Natural killer cell treated with Interleukin-12 subunit alpha and Interleukin-12 subunit beta and Interleukin-15 and Interleukin-18, amount 100 ng/mL, for 72 hours (primary cell): ENCODE data around the gene CLRN3. TPM values are rescaled to one million over a fixed set of nuclear protein-coding genes. Genes with fewer than 3 reads are reported as not detected.
A peak's percentile ranks its signal among the peaks of the same experiment; 100 is the strongest.

Experiments used
- ATAC-seq, 2 donors: fragments of 150-1000 bp; cut with Tn5 transposase in 1 of 2; sonication (Bioruptor Pico), chemical (Tn5 transposase) in 1 of 2; 2 replicates each; pipeline ENCODE4 v1.10.0; 2021
- DNase-seq: peaks from one replicate; pipeline ENCODE4 v3.0.0; 2022; ENCODE audit warnings: low spot score
- H3K27ac Mint-ChIP-seq, 2 donors: 1 replicate in 1 of 2; 2 replicates in 1 of 2; pipeline ENCODE4 v1.8.0; 2022; ENCODE audit warnings: mixed read lengths in 2 of 2, mild to moderate bottlenecking in 1 of 2, moderate library complexity in 1 of 2
- H3K27me3 Mint-ChIP-seq, 2 donors: 1 replicate in 1 of 2; 2 replicates in 1 of 2; pipeline ENCODE4 v1.8.0; 2022; ENCODE audit warnings: mixed read lengths in 2 of 2
- H3K36me3 Mint-ChIP-seq: one replicate; pipeline ENCODE4 v1.8.0; 2022; ENCODE audit warnings: mixed read lengths
- H3K4me1 Mint-ChIP-seq, 2 donors: 1 replicate in 1 of 2; 2 replicates in 1 of 2; pipeline ENCODE4 v1.8.0; 2022; ENCODE audit warnings: low read depth in 2 of 2, mixed read lengths in 2 of 2, mild to moderate bottlenecking in 1 of 2
- H3K4me3 Mint-ChIP-seq: one replicate; pipeline ENCODE4 v1.8.0; 2022; ENCODE audit warnings: mixed read lengths
- H3K9me3 Mint-ChIP-seq: 2 replicates; pipeline ENCODE4 v1.8.0; 2022; ENCODE audit warnings: mixed read lengths
- total RNA-seq, 2 donors: library from RNA; stranded (reverse); gene quantifications; one replicate each; pipeline ENCODE4 v1.2.3, GENCODE V29; 2022

CLRN3 gene
- total RNA-seq: not detected

- Mint-ChIP-seq H3K36me3 (no peaks in the 10 kb centered on the region), H3K4me1 (no peaks in the 10 kb centered on the region), H3K27me3 (peaks cover 13 to 14% of the 10 kb centered on the region in 2 donors), H3K27ac (no peak within 1 kb of the TSS), H3K9me3 (no peaks in the 10 kb centered on the region), H3K4me3 (no peak within 1 kb of the TSS)
- DNase-seq (no peak), ATAC-seq (no peak)
These were observed at the start of gene CLRN3 for GRCh38 chr10:127892743-127893142. CLRN3 (minus strand) TSS chr10:127892941; CDS start chr10:127892784, 157 bp downstream.

GRCh38 chr10:127940866-127941640 lies 48.3 kb upstream of the CLRN3 start:
- Mint-ChIP-seq H3K9me3 (no peaks in the 10 kb centered on the region), H3K4me3 (no peak overlapping the region), H3K27me3 (peaks cover 9 to 34% of the 10 kb centered on the region in 2 donors), H3K27ac (no peak overlapping the region), H3K4me1 (peaks cover 11 to 16% of the 10 kb centered on the region in 2 donors), H3K36me3 (no peaks in the 10 kb centered on the region)
- ATAC-seq: no peak
- DNase-seq: no peak

- peaks cover 7% of the 10 kb centered on the region in 2 donors for H3K4me1 Mint-ChIP-seq
- no peaks in the 10 kb centered on the region for H3K36me3 Mint-ChIP-seq
- H3K27ac Mint-ChIP-seq: peak overlapping the region in 1 of 2 donors; percentile 28
- ATAC-seq (no peak), DNase-seq (no peak)
- no peaks in the 10 kb centered on the region for H3K9me3 Mint-ChIP-seq
- H3K27me3 Mint-ChIP-seq: peaks cover 12 to 34% of the 10 kb centered on the region in 2 donors
- H3K4me3 Mint-ChIP-seq: no peak overlapping the region
These were observed 47.1 kb upstream of the CLRN3 start for GRCh38 chr10:127939786-127940330.

- peaks cover 12 to 25% of the 10 kb centered on the region in 2 donors for H3K27me3 Mint-ChIP-seq
- no peak for DNase-seq
- peak overlapping the region in 1 of 2 donors; percentile 61 for H3K27ac Mint-ChIP-seq
- ATAC-seq: no peak
- H3K4me1 Mint-ChIP-seq: peaks cover 7 to 10% of the 10 kb centered on the region in 2 donors
- H3K36me3 Mint-ChIP-seq: no peaks in the 10 kb centered on the region
- H3K4me3 Mint-ChIP-seq: no peak overlapping the region
- H3K9me3 Mint-ChIP-seq: no peaks in the 10 kb centered on the region
These were observed 45.2 kb upstream of the CLRN3 start for GRCh38 chr10:127937915-127938463.

GRCh38 chr10:127937069-127937468 lies 44.3 kb upstream of the CLRN3 start:
- no peaks in the 10 kb centered on the region for H3K9me3 Mint-ChIP-seq
- H3K4me1 Mint-ChIP-seq: peaks cover 0 to 6% of the 10 kb centered on the region in 2 donors
- no peak overlapping the region for H3K27ac Mint-ChIP-seq
- DNase-seq: no peak
- H3K36me3 Mint-ChIP-seq: no peaks in the 10 kb centered on the region
- H3K27me3 Mint-ChIP-seq: peaks cover 9 to 16% of the 10 kb centered on the region in 2 donors
- ATAC-seq: no peak
- no peak overlapping the region for H3K4me3 Mint-ChIP-seq

- Mint-ChIP-seq H3K36me3 (no peaks in the 10 kb centered on the region), H3K4me3 (no peak overlapping the region), H3K4me1 (peaks cover 0 to 6% of the 10 kb centered on the region in 2 donors), H3K27ac (no peak overlapping the region), H3K9me3 (no peaks in the 10 kb centered on the region), H3K27me3 (peaks cover 7 to 9% of the 10 kb centered on the region in 2 donors)
- ATAC-seq: no peak
- peak; percentile 6 for DNase-seq
These were observed 42.4 kb upstream of the CLRN3 start for GRCh38 chr10:127935071-127935561.

GRCh38 chr10:127934383-127934782 lies 41.6 kb upstream of the CLRN3 start:
- Mint-ChIP-seq H3K9me3 (no peaks in the 10 kb centered on the region), H3K4me1 (peaks cover 0 to 3% of the 10 kb centered on the region in 2 donors), H3K4me3 (no peak overlapping the region), H3K27me3 (peaks cover 0 to 3% of the 10 kb centered on the region in 2 donors), H3K27ac (no peak overlapping the region), H3K36me3 (no peaks in the 10 kb centered on the region)
- DNase-seq (peak; percentile 49), ATAC-seq (no peak)

- Mint-ChIP-seq H3K4me3 (no peak overlapping the region), H3K36me3 (no peaks in the 10 kb centered on the region), H3K9me3 (no peaks in the 10 kb centered on the region), H3K27ac (no peak overlapping the region), H3K27me3 (peaks cover 0 to 3% of the 10 kb centered on the region in 2 donors), H3K4me1 (peaks cover 0 to 3% of the 10 kb centered on the region in 2 donors)
- DNase-seq (no peak), ATAC-seq (no peak)
These were observed 40.5 kb upstream of the CLRN3 start for GRCh38 chr10:127933271-127933670.

- Mint-ChIP-seq H3K27ac (no peak overlapping the region), H3K4me1 (peaks cover 0 to 3% of the 10 kb centered on the region in 2 donors), H3K36me3 (no peaks in the 10 kb centered on the region), H3K4me3 (no peak overlapping the region), H3K9me3 (no peaks in the 10 kb centered on the region), H3K27me3 (peaks cover 0 to 3% of the 10 kb centered on the region in 2 donors)
- ATAC-seq (no peak), DNase-seq (peak; percentile 25)
These were observed 40.0 kb upstream of the CLRN3 start for GRCh38 chr10:127932521-127933270.

GRCh38 chr10:127928021-127928806 lies 35.5 kb upstream of the CLRN3 start:
- Mint-ChIP-seq H3K4me1 (peaks cover 6 to 11% of the 10 kb centered on the region in 2 donors), H3K9me3 (no peaks in the 10 kb centered on the region), H3K27me3 (no peaks in the 10 kb centered on the region), H3K36me3 (no peaks in the 10 kb centered on the region), H3K4me3 (no peak overlapping the region), H3K27ac (no peak overlapping the region)
- DNase-seq: peak; percentile 12
- ATAC-seq: no peak

GRCh38 chr10:127926455-127926854 lies 33.7 kb upstream of the CLRN3 start:
- peaks cover 6 to 11% of the 10 kb centered on the region in 2 donors for H3K4me1 Mint-ChIP-seq
- peak; percentile 38 for DNase-seq
- H3K36me3 Mint-ChIP-seq: no peaks in the 10 kb centered on the region
- H3K4me3 Mint-ChIP-seq: no peak overlapping the region
- no peaks in the 10 kb centered on the region for H3K9me3 Mint-ChIP-seq
- ATAC-seq: no peak
- H3K27me3 Mint-ChIP-seq: no peaks in the 10 kb centered on the region
- H3K27ac Mint-ChIP-seq: no peak overlapping the region

- H3K4me3 Mint-ChIP-seq: no peak overlapping the region
- no peaks in the 10 kb centered on the region for H3K9me3 Mint-ChIP-seq
- H3K4me1 Mint-ChIP-seq: peaks cover 11% of the 10 kb centered on the region in 2 donors
- H3K27ac Mint-ChIP-seq: no peak overlapping the region
- H3K36me3 Mint-ChIP-seq: no peaks in the 10 kb centered on the region
- DNase-seq (no peak), ATAC-seq (peak; percentile 29 to 50)
- H3K27me3 Mint-ChIP-seq: no peaks in the 10 kb centered on the region
These were observed 32.9 kb upstream of the CLRN3 start for GRCh38 chr10:127925471-127926207.
